Bronchial epithelial cell (primary cell): ENCODE data around the gene ARHGAP15. TPM values are rescaled to one million over a fixed set of nuclear protein-coding genes. Genes with fewer than 3 reads are reported as not detected.

ENCODE experiments used
- DNase-seq: peaks from one replicate; pipeline ENCODE4 v3.0.0-alpha.2; 2010; ENCODE audit warnings: low read depth
- FAIRE-seq: peaks from 2 replicates; lab custom pipeline; 2011; peaks lifted over from hg19 to GRCh38; lab: Jason Lieb, UNC
- H3K27me3 ChIP-seq: 2 replicates; pipeline ENCODE4 v1.5.1; 2011; ENCODE audit warnings: low read length; ENCODE audit not compliant: control insufficient read depth, insufficient read depth
- H3K36me3 ChIP-seq: 2 replicates; pipeline ENCODE4 v1.5.1; 2011; ENCODE audit warnings: low read length; ENCODE audit not compliant: control insufficient read depth, insufficient read depth
- H3K4me3 ChIP-seq: 2 replicates; pipeline ENCODE4 v1.5.1; 2011; ENCODE audit warnings: mild to moderate bottlenecking, low read depth, low read length, control low read depth
- total RNA-seq: library from RNA; depleted of rRNA; stranded (reverse); fragments of >200 nt; gene quantifications from 2 replicates; pipeline ENCODE4 v1.2.1, GENCODE V29; 2014
- TF ChIP-seq, protein P1 (sequence below): IDR thresholded peaks from 2 replicates; pipeline ENCODE4 v1.5.1; 2011; ENCODE audit warnings: mild to moderate bottlenecking, moderate library complexity, low read length, control low read depth, inconsistent platforms; ENCODE audit not compliant: insufficient read depth, severe bottlenecking

The ARHGAP15 gene
- total RNA-seq, 1 donor from 2014 or later, result not detected

DNA sequence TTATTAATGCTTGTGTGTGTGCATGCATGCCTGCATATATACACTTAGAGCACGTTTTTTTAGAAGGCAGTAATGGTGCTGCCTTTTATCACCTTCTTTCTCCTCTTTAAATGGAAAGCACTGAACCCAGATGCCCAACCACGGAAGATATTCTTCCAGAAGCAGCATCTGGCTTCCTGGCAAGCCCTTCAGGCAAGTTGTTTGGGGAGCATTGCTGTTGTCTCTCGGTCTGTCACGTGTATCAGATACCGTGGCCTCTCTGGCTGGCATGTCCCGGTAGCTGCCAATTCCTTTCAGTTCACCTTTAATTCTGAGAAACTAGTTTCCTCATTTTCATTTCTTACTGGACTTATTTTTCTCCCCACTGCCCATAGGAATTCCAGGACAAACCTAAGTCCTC is 587.8 kb downstream of the ARHGAP15 start:
- H3K27me3 ChIP-seq, result no peaks in the 10 kb centered on the region
- FAIRE-seq (no peak), DNase-seq (no peak)
- TF ChIP-seq, protein P1, sequence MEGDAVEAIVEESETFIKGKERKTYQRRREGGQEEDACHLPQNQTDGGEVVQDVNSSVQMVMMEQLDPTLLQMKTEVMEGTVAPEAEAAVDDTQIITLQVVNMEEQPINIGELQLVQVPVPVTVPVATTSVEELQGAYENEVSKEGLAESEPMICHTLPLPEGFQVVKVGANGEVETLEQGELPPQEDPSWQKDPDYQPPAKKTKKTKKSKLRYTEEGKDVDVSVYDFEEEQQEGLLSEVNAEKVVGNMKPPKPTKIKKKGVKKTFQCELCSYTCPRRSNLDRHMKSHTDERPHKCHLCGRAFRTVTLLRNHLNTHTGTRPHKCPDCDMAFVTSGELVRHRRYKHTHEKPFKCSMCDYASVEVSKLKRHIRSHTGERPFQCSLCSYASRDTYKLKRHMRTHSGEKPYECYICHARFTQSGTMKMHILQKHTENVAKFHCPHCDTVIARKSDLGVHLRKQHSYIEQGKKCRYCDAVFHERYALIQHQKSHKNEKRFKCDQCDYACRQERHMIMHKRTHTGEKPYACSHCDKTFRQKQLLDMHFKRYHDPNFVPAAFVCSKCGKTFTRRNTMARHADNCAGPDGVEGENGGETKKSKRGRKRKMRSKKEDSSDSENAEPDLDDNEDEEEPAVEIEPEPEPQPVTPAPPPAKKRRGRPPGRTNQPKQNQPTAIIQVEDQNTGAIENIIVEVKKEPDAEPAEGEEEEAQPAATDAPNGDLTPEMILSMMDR, result no peak
- H3K36me3 ChIP-seq, result no peaks in the 10 kb centered on the region
- H3K4me3 ChIP-seq, result no peak overlapping the region

DNA sequence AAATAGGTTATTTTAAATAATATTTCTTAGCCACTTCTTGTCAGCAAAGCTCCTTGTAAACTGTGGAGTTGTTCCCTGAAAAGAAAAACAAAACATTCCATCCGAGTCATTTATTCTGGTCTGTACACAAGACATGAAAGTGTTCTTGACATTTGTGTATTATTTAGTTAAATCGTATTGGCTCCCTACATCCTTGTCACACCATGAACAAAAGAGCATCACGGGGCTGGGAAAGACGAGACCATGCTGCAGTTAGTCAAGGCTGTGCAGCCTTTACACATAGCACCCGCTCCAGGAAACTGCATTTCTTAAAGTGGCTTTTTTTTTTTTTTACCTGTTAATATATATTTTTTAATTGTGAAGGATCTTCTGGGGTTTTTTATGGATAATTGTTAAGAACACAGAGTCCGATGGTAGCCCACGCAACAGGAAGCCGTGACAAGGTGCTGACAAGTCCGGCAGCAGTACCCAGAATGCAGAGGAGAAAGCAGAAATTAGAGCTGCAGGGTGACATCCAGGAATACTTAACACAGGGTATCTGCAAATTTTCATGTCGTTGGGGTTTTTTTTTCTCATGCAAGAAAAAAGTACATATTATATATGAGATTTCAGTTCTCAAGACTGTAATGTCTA is 588.4 kb downstream of the ARHGAP15 start:
- DNase-seq (no peak), FAIRE-seq (no peak)
- Histone ChIP-seq H3K27me3 (no peaks in the 10 kb centered on the region), H3K36me3 (no peaks in the 10 kb centered on the region), H3K4me3 (no peak overlapping the region)
- TF ChIP-seq, protein P1, result no peak

DNA sequence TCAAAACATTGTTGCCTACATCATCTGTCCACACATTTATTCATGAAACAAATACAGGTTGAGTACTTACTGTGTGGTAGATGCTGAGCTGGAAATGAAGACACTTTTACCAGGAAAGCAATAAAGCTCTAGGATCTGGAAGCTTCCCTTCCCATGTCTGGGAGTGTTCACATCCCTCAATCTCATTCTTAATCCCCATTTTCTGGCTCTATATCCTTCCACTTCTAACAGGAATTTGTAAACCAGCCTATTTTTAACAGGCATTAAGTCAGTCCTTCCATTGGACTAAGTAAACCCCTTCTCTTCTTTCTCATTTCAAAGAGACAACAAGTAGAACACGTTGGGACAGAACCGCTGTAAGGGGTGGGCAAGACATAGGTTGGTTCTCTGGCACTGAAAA is 589.5 kb downstream of the ARHGAP15 start:
- Histone ChIP-seq H3K4me3 (no peak overlapping the region), H3K36me3 (no peaks in the 10 kb centered on the region), H3K27me3 (no peaks in the 10 kb centered on the region)
- TF ChIP-seq, protein P1, result no peak
- FAIRE-seq, result no peak
- no peak for DNase-seq

DNA sequence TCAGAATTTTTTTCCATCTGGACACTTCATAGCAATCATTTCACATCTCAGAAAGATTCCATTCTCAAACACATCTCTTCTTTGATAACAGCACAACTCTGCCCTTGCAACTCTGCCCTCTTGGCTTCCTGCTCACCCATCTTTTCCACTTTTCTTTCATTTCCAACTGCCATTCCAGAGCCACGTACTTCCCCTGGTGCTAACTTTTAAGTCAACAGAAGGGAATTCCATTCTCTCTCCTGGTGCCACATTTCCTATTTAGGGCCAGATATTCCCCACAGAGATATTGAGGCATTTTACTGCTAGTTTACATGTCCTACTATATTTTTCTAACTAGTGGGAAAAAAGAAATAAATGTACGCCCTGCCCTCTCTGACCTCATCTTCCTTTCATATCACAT is 590.2 kb downstream of the ARHGAP15 start:
- FAIRE-seq, result no peak

DNA sequence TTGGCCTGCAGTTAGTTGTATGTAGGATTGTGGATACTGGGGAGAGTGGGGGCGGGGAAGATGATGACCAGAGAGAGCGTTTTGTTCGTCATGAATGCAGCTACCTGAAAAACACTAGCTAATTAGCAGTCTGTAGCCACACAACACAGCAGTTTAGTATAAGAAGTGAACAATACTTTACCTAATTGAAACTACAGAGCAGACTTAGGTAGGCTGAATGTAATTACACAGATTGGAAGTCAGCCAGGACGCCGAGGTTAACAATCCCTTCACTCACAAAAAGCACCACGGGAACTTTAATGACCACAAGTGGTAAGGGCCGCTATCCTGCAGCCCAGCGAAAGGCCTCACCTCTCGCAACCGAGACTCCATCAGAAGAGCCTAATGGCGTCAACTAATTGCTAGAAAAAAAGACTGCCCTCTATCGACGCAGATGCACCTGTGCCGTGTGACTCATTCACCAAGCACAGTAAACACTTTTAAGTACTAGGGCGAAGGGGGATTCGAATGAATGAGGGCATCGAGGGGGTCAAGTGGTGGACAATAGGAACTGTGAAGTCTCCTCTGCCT is 591.0 kb downstream of the ARHGAP15 start:
- Histone ChIP-seq H3K4me3 (no peak overlapping the region), H3K36me3 (no peaks in the 10 kb centered on the region), H3K27me3 (no peaks in the 10 kb centered on the region)
- TF ChIP-seq, protein P1, result no peak
- DNase-seq, result no peak
- peak; percentile 77 for FAIRE-seq

More for the DNA sequence above, 590.2 kb downstream of the ARHGAP15 start:
- TF ChIP-seq, protein P1, result no peak
- no peak for DNase-seq
- no peak overlapping the region for H3K4me3 ChIP-seq
- H3K27me3 ChIP-seq, result no peaks in the 10 kb centered on the region
- no peaks in the 10 kb centered on the region for H3K36me3 ChIP-seq

DNA sequence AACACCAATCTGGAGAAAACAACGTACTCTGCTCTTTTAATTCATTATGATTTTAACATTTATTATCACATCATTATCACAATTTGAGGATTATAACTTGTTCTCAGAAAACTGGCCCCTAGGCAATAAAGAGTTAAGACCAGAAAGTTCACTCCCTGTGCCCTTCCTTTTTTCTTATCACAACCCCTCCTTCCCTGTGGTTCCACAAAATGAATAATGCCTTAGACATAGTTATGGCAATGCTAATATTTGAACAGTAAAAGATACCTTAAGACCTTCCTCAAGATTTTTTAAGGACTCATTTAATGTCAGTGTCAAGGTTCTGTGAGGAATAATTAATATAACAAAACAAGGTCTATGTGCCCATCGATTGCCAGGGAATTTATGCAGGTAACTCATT is 596.2 kb downstream of the ARHGAP15 start:
- Histone ChIP-seq H3K4me3 (no peak overlapping the region), H3K36me3 (no peaks in the 10 kb centered on the region), H3K27me3 (no peaks in the 10 kb centered on the region)
- DNase-seq (peak; percentile 62), FAIRE-seq (no peak)
- TF ChIP-seq, protein P1, result no peak
